GM21515 (cell line): Measurements from ENCODE around the gene GRIP2.

Source experiments
- ATAC-seq: cut with Tn5 transposase; IDR thresholded peaks from one replicate; pipeline ENCODE4 v1.9.1; 2021; ENCODE audit not compliant: unreplicated experiment

The GRIP2 gene

DNA sequence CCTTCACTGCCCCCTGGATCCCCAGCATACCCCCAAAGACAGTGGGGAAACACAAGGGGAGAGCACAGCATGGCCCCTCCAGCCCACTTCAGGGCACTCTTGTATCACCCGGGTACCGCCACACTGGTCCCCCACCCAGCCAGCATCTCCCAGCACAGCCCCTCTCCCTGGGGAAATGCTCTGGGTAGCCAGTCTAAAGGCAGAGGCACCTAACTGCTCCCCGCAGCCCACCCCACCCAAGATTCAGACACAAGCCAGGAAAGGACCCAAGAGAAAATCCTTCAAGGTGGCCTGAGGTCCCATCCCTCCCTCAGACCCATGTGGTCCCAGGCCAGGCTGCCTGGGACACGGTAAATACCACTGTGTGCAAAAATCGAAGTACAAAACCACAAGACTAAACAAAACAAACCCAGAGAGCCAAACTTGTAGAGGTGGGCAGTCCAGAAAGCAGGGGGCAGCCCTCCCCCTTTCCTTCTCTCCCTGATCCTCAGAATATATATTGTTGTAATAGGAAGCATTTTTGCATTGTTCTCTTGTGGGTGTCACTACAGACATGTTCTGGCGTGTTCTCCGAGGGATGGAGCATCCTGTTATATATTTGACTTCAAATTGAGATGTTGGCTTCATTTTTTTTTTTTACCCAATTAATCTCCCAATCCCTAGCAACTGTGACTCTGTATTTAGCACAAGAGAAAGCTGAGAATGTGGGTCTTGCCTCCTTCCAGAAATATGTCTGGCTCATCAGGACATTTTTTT is 51.7 kb downstream of the GRIP2 start:
- ATAC-seq = no peak

DNA sequence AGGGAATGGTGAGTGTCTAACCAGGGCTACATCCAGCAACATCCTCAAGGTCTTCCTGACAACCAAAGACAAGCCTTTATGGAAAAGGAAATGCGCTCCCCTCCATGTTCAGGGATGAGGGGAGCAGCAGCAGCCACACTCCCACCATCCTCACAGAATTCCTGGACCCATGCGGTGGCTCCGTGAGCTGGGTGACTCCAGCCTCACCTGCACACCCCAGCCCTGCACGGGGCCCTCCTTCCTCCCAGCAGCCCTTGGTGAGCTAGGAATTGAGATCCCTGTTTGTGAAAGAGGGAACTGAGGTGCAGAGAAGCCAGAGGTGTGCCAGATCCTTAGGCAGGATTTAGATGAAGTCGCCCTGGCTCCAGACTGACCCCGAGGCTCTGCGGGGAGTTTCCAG is 52.3 kb downstream of the GRIP2 start:
- ATAC-seq = no peak

DNA sequence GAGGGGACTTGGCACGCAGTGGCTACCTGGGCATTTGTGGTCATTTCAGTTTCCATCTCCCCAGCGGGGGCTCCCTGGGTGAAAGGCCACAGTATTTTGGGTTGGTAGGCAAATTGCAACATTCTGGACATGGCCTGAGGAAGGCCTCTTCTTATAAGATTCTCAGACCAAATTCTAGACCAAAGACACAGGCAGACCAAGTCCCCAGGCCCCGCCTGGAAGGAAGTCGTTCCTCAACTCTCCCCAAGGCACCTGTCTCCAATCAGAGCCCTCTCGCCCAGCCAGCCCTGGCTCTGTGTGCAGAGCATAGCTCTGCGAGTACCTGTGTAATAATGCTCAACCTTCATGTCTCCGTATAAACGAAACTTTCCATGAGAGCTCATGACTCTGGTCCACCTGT is 53.1 kb downstream of the GRIP2 start:
- no peak for ATAC-seq

DNA sequence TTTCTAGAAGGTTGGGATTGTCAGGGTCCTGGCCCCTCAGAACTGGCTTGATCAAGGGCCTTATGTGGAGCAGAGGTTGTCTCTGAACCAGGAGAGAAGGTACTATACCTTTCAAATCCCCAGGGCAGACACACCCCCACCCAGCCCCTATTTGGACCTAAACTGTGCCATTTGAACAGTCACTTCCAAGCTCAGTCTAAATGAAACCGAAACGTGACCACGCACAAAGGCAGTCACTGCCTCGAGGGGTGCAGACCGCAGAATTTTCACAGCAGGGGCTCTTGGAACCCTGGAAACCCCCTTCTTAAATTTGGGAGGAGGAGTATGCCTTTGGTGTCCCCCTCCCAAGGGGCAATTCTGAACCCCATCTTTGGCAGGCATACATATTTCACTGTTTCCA is 53.7 kb downstream of the GRIP2 start:
- peak; percentile 64 for ATAC-seq

DNA sequence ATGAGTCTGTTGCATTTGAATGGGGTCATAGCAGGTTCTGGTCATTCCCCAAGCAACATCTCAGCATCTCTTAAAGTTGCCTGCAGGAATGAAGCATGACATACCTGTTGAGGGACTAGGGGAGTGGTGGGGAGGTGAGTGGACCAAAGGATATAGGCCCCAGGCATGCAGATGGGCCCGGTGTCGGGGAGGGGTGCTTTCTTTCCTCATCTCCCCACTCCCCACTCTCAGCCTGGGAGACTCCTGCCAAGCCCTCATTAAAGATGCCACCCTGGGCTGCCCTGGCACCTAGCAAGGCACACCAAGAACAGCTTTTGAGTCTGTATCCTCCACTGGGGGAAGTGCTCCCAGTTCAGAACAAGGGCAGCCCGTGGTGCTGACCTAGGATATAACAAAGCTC is 54.2 kb downstream of the GRIP2 start:
- peak; percentile 7 for ATAC-seq

DNA sequence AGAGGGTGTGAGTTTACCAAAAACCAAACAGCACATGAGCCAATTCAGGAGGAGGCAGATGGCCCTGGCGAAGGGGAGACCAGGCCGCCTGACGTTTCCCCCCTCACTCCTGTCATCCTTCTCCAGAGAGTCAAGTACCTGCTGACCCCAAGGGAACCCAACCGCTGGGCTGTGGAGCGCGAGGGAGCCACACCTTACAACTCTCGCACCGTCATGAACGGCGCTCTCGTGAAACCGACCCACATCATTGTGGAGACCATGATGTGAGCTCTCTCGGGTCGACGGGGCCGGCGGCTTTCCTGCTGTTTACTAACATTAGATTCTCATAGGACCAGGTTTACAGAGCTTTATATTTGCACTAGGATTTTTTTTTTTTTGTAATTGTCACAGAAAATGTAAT is 55.4 kb downstream of the GRIP2 start:
- no peak for ATAC-seq

DNA sequence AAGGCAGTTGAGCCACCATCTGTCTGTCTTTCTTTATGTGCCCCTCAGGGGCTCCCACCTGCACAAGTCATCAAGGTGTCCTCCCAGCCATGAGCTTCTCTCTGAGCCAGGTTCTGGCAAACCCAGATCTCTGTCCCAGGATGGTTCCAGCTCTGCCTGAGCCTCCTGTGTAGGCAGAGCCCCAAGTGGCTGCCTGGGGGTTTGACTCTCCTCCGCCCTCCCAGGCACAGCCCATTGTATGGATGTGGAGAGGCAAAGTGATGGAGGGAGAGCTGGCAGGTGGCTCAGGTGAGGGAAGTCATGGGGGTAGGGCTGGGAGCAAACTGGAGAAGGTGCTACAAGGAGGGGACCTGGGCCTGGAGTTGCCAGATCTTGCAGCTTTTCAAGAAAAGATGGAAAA is 56.9 kb downstream of the GRIP2 start:
- no peak for ATAC-seq

DNA sequence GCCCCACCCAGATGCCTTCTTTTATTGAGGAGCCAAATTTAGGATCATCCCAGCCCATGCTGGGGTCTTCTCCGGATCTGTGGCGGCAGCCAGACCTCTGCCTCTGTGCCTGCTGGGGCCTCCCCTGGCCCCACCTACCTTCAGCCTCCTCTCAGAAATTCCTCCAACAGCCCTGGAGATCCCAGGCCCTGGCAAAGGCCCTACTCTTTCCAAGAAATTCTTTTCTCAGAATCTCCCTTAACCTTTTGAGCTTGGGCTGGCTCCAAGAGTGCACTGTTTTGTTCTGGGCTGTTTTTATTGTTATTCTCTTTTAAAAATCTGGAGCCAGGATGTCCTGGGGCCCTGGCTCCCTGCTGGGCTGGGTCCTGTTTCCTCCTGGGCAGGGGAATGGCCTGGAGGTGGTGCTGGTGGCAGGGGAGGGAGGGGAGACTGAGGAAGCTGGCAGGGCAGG is 57.8 kb downstream of the GRIP2 start:
- ATAC-seq = no peak

DNA sequence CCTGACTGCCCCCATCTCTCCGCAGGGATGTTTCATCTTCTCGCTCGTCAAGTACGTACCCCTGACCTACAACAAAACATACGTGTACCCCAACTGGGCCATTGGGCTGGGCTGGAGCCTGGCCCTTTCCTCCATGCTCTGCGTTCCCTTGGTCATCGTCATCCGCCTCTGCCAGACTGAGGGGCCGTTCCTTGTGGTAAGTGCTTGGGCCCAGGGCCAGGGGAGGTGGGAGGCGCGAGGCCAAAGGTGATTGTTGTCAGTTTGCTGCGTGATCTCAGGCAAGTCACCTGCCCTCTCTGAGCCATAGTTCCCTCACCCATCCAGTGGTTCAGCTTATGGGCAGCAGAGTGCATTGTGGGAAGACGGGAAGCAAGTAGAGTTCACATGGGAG is 58.5 kb downstream of the GRIP2 start:
- ATAC-seq = no peak

DNA sequence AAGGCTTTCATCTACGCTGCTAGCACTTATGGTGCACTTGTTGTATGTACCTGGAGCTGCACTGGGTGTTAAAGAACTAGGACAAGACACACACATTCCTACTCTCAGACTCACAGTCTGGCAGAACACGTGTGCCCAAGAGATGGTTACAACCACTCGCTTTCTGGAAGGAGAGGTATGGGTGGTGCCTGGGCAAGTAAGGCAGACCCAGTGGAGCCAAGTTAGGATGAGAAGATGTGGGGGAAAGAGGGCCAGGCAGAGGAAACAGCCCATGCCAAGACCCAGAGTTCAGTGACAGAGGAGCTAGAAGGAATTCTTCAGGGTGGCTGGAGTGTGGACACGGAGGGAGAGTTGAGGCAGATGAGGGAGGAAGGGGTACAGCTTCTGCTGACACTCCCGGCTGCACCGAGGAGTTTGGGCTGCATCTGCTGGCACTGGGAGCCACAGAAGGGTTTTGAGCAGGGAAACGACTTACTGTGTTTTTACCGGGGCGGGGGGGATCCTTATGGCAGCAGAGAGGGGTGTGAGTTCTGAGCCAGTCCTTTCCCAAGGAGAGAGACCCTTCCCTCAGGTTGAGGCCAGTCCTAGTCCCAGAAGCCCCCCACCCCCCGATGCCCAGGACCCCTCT is 59.0 kb downstream of the GRIP2 start:
- ATAC-seq = no peak

DNA sequence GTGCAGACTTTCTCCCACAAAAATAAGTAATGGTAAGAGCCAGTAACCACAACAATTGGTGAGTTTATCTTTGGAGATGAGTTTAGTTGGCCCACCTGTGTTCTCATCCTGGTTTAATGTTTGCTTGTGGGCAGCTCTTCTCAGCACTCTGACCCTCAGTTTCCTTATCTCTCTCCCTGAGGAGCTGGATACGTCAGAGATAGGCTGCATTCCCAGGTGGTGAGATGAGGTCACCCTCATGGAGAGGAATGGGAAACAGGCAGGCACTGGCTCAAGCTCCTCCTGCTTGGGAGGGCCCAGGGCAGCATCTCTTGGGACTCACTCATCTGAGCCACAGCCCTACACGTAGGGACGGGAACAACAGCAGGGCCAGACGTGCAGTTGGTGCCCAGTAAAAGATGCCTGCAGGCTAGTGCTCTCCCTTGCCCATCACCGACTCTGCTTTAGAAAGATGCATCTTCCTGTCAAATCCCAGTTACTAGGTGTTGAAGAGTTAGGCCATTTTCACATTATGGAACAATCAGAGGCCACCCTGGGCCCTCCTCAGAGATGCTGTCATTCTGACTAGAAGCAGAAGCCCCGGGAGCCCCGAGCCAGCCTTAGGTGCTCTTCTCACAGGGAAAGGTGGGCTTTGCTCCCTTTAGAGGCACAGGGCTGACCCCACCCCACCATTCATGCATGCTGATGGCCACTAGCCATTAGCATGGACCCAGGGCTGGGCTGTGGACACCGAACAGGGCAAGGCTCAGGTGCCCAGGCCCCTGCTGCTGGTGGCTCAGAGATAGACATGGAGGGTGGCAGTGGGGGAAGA is 59.7 kb downstream of the GRIP2 start:
- no peak for ATAC-seq

DNA sequence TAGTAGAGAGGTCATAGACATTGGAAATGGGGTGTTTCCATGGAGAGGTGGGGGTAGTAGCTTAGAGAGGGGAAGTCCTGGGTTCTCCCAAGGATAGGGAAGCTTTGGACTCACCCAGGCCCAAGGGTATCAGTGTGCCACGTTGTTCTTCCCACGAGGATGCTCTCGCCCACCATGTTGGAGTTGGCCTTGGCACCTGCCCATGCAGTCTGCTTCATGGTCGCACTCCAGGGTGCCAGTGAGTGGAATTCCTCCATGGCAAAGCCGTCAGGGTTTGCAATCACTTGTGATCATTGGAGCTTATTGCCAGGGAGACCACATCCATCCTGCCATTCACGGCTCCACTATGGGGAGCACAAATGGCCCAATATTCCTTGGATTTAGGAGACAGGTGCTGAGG is 60.6 kb downstream of the GRIP2 start:
- ATAC-seq = no peak

DNA sequence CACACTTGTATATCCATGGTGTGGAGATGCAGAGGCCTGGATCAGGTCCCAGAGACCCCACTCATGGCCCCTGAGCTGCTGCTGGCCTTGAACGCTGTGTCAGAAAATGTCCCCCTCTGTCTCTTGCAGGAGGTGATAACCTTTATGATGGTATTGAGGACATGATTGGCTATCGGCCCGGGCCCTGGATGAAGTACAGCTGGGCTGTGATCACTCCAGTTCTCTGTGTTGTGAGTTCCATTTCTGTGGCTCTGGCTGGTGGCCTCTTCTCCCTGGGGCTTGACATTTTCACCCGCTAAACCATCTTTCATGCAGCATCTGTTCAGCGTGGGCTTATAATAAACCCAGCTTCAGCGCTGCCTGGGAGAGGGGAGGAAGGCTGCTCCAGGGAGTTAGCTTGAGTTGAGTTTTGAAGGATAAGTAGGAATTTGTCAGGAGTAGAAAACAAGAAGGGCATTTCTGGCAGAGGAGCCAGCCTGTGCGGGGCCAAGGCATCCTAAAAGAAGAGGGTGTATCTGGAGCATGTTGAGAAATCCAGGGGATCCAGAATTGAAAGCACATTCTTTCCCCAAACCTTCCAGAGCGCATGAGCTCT is 61.1 kb downstream of the GRIP2 start:
- no peak for ATAC-seq

DNA sequence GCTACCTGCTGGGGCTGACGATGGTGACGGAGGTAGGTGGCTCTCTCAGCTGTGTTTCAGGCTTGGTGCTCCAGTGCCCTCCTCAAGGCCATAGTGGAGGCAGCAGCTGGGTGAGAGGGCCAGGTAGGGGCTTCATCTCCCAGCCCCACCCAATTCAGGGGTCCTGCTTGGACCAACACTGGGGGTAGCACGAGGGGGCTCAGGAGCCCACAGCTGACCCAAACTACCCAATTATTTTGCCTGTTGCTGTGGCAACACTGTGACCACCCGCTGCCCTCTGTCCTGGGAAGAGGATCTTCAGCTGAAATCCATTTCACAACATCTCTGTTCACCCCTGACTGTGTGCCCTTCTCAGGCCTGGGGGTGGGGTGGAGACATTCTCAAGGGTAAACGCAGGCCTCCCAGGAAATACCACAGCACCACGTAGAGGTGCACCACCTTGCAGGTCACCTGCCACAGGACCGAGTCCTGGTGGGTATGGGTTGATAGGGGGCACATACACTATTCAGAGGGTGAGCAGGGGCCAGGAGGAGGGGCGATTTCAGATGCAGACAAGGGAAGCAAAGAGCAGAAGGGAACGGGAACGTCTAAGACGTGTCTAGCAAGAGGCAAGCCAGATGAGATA is 62.7 kb downstream of the GRIP2 start:
- no peak for ATAC-seq

DNA sequence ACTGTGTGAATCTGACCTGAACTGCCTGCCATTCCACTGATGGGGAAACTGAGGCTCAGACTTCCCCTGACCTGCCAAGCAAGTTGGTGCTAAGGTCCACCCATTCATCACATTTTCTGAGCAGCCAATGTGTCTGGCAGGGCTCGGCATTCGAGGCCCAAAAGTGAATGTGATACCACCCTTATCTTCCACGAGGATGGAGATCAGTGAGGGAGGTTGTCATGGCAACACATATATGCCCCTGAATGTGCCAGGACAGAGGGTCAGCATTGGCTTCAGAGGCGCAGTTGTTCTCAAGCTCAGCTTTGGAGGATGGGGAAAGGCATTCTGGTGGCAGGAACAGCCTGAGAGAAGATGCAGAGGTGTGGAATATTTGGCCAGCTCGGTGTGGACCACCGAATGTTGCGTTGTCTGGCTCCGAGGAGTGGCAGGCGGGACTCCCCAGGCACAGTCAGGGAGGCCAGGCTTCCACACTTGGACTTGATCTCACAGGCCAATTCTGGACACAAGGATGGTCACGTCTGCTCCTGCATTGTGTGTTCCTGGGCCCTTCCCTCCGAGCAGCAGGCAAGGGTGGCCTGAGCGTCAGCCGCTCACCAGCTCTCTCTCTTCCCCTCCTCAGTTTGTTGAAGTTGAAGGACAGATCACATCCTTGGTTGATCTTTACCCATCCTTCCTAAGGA is 63.4 kb downstream of the GRIP2 start:
- ATAC-seq = no peak

DNA sequence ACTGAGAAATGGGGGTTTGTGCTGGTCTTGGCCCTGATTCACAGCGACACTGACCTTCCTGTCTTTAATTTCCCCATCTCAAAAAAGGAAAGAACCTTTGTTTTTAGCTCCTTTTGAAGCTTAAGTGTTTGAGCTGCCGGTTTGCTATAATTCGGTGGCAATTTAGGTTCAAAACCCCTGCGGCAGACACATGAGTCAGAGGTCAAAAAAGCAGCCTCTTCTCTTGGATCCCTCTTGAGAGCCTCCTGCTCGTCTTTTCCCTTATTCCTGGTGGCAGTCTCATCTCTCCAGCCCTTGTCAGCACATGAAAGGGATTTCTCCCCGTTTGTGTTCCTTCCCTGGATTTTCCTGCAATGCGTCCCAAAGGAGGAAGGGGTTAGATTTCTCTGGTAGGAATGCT is 64.5 kb downstream of the GRIP2 start:
- ATAC-seq = no peak

DNA sequence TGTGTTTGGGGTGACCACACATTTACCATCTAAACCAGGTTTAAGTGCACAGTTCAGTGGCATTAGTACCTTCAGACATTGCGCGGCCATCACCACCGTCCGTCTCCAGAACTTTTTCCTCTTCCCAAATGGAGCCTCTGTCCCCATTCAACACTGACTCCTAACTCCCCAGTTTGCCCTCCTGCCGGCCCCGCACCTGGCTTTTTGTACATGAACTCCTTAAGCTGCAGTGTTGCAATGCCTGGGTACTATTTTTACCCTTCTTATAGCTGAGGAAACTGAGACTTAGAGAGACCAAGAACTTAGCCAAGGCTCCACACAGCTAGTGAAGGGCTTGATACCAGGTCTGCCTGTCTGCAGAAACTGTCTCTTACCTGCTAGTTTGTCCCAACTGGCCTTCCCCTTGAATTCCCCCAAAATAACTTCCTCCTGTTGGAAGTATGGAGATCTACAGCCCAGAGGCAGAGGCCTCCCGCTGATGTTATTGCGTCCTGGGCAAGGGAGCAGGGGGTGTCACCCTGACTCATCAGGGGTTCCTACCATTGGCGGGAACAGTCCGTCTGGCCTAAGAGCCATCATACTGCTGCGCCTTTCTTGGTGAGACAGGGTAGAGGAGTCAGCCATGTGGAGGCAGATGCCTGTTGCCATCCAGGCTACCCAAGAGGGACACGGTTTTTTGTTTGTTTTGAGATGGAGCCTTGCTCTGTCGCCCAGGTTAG is 65.6 kb downstream of the GRIP2 start:
- ATAC-seq = no peak

DNA sequence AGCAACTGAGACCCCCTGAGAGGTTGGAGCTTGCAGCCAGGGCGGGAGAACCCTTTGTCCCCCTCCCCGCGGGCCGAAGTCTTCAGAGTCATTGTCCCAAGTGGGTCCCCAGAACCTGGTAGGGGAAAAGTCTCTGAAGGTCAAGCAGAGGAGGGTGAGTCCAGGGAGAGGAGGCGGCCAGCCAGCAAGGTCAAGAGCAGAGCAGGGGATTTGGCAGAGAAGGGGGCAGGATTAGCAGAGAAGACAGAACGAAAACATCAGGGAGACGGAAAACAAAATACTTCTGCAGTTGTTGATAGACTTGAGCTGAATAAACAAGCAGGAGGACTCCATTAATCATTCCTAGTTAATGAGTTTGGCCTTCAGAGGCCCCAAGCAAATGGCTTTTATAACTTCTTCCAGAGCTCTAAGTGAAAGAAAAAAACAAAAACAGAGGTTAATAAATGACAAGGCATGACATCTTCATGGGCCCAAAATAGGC is 66.7 kb downstream of the GRIP2 start:
- ATAC-seq = no peak

DNA sequence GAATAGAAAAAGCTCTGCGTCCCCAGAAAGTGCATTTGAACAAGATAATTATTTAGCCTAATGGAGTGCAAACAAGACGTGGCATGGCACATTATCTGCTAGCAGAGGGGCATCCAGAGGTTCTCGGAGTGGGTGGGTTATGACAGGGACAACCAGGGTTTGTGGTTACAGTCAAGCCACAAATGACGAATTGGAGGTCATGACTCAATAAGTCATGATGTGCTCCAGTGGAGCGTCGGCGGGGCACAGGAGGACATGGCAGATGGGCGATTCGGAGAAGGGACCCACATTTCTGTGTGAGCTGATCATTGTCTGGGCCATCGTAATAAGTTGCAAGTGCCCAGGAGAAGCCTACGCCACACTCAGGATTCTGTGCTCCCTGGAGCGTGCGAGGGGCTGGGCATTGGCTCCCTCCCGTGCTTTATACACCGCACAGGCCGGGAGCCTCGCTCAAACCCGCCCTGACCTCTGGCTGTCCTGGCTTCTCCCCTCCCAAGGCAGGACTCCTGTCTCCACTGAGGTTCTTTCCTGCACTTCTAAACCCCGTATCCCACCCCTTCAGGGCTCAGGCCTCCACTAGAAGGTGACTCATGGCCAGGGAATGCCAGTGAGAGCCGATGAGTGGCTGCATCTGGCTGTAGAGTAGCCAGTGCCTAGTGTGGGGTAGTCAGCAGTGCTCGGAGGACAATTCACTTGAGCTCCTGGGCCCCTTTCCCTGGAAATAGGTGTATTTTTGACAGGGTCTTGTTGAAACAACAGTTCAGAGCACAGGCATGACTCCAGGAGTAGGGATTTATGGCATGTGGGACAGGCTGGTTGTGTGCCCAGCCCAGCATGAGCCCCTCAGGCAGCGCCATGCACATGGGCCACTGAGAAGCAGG is 67.4 kb downstream of the GRIP2 start:
- no peak for ATAC-seq
